HG02678 (cell line): Measurements from ENCODE around the gene CFAP73.
A peak's percentile ranks its signal among the peaks of the same experiment; 100 is the strongest.

Experiments used
- ATAC-seq: cut with Tn5 transposase; IDR thresholded peaks from one replicate; pipeline ENCODE4 v1.9.1; 2021; ENCODE audit warnings: mild to moderate bottlenecking, moderate library complexity; ENCODE audit not compliant: unreplicated experiment

The CFAP73 gene

GRCh38 chr12:113162102-113163029 is 12.8 kb downstream of the CFAP73 start:
- ATAC-seq, result no peak

DNA sequence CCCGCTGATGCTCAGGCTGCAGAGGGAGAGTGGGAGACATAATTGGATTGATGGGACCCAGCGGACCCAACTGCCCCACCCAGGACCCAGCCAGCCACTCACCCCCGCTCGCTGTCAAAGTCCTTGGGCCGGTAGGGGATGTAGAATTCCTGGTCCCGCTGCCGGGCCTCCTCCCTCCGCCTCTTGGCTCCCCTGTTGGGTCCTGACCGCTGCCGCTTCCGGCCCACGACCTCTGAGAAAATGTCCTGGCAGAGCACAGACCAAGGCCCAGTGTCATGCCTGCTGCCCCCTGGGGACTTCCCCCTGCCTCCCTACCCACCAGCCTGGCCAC is 13.5 kb downstream of the CFAP73 start:
- no peak for ATAC-seq

DNA sequence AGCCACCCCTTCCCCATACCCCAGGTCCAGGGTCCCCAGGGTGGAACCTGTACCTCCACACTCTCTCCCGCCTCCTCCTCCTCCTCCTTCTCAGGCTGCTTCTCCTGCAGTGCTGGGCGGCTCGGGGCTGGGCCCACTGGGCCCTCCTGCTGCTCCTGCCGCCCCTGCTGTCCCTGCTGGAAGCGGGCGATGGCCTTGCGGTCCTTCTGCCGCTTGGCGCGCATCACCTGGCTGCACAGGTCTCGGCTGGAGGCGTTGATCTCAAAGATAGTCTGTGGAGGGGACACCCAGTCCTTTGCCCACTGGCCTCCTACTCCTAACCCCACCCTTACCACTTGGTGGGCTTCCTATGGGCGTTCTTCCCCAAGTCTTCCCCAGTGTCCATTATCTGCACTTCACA is 14.5 kb downstream of the CFAP73 start:
- no peak for ATAC-seq

- ATAC-seq, result no peak
These were observed 16.3 kb downstream of the CFAP73 start for GRCh38 chr12:113165521-113166450.

DNA sequence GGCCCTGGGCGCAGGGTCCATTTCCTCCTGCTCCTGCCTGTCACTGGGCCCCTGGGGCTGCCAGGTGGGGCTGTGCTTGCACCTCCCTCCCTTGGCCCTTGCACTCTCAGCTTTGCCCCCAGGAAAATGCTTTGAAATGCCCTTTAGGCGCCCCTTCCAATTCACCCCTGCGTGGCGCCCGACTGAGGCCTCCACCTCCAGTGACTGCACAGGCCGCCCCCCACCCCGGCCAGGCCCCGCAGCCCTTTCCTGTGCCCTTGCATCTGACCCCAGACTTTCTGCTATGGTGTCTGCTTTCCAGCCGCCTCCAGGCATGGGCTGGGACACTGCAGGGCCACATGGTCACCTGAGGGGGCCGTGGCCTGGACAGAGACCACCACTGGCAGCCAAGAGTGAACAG is 18.3 kb downstream of the CFAP73 start:
- ATAC-seq, result no peak

DNA sequence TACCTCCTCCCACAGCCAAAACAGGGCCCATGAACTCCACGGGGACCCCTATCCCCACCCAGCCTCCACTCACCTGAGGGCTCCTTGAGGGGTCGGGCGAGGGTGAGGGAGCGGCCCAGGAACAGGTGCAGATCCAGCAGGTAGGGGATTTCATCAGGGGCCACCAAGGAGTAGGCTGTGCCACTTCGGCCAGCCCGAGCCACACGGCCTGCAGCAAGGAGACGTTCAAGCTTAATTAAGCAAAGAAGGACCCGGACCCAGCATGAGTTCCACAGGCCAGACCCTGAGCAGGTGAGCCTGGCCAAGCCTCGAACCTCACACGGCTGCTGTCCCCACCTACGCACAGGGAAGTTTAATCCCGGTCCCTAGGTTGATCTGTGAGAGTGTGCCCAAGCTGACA is 20.2 kb downstream of the CFAP73 start:
- ATAC-seq, result no peak

DNA sequence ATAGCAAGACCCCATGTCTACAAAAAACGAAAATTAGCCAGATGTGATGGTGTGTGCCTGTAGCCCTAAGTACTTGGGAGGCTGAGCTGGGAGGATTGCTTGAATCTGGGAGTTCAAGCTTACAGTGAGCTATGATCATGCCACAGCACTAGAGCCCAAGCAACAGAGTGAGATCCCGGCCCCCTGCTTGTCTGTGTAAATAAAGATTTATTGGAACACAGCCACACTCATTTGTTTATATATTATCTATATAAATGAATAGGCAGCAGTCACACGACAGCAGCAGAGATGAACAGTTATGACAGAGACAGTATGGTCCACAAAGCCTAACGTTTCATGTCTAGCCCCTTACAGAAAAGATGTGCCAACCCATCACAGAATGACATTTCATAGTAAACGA is 20.9 kb downstream of the CFAP73 start:
- ATAC-seq, result no peak

DNA sequence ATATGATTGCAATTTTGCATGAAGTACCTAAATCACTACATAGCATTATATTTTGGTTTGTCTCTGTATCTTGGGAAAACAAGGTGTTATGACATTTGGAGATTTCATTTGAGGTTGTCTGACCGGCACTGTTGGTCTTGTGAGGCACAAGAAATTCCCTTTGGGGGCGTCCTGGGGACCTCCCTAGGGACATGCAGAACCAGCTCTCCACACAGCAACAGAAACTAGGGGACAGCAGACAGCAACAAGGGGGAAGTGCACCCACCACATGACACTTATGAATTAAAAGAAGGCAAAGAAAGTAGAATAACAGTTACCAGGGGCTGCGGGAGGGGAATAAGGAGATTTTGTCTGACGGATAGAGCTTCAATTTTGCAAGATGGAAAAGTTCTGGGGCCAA is 21.4 kb downstream of the CFAP73 start:
- ATAC-seq, result no peak

DNA sequence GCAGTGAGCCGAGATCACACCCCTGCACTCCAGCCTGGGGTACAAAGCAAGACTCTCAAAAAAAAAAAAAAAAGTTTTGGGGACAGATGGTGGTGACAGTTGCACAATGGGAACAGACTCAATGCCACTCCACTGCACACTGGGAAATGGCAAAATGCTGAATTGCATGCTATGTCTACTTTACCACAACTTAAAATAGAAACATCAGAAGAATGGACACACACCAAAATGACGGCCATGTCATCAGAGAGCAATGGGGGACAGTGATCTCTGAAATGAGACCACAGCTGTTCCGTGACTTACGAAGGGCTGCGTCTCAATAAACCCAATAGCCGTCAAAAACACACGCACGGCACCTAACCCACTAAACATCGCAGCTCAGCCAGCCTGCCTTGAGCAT is 22.0 kb downstream of the CFAP73 start:
- no peak for ATAC-seq

GRCh38 chr12:113172185-113172584 is 22.7 kb downstream of the CFAP73 start:
- no peak for ATAC-seq

DNA sequence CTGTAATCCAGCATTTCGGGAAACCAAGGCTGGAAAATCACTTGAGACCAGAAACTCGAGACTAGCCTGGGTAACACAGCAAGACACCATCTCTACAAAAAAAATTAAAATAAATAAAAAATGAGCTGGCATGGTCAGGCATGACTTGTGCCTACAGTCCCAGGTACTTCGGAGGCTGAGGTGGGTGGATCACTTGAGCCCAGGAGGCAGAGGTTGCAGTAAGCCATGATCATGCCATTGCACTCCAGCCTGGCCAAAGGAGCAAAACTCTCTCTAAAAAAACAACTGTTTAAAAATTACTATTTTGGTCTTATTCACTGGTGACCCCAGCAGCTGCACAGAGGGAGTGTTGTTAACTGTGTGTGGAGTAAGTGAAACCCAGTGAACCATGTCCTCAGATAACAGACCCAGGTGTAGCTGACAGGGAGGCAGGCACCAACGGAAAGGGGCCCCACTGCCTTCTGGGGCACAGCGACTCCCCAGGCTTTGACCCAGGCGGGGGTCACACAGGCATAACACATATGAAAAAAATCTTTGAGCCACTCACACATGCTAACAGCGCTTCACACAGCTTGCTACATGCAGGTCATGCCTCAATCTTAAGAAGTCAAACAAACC is 23.7 kb downstream of the CFAP73 start:
- peak; percentile 86 for ATAC-seq

DNA sequence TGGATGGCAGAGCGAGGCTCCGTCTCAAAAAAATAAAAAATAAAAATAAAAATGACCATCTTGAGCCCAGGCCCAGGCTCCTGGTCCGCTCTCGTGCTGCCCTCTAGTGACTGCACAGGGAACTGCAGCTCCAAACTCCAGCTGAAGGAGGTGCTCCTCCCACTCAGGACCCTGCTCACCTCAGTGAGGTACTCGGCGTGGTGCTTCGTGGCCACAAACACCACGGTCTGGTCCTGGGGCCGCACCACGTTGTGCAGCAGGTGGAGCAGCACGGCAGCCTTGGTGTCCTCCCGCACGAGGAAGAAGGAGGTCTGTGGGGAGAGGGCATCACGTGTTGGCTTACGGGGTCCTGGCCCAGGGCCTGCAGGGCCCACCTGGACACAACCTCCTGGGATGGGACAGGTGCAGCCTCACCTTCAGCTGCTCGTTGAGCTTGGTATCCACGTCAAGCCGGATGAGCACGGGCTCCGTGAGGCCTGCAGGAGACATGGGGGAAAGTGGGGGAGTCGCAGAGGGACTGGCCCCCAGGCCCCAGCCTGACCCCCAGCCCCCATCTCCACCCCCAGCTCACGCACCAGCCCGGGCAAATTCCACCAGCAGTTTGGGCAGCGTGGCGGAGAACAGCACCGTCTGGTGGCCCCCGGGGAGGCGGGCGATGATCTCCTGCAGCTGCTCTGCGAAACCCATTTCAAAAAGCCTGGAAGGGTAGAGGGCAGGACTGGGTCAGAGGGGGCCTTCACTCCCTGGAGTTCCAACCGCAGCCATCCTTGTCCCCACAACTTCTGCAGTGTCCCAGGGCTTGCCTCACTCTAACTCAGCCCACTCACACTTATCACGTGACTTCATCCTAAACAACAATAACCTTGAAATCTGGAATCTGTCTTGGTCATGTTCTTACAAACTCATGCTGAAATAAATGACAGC is 25.2 kb downstream of the CFAP73 start:
- ATAC-seq, result peak; percentile 41

DNA sequence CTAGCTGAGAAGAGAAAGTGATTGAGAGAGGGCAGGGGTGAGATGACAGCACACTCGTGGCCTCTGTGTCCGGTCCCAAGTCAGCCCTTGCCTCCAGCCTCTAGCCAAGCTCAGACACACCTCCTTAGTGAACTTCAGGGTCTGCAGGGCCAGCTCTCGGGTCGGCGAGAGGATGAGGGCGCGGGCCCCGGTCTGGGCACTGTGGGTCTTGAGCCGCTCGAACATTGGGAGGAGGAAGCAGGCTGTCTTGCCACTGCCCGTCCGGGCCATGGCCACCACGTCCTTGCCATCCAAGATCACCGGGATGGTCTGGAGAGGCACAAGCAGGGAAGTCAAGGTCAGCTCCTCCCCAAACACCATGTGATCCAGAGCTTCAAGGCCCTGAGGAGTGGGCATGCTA is 29.5 kb downstream of the CFAP73 start:
- ATAC-seq, result no peak

GRCh38 chr12:113180333-113180732 is 30.8 kb downstream of the CFAP73 start:
- no peak for ATAC-seq

- no peak for ATAC-seq
These were observed 32.5 kb downstream of the CFAP73 start for GRCh38 chr12:113181975-113182374.

DNA sequence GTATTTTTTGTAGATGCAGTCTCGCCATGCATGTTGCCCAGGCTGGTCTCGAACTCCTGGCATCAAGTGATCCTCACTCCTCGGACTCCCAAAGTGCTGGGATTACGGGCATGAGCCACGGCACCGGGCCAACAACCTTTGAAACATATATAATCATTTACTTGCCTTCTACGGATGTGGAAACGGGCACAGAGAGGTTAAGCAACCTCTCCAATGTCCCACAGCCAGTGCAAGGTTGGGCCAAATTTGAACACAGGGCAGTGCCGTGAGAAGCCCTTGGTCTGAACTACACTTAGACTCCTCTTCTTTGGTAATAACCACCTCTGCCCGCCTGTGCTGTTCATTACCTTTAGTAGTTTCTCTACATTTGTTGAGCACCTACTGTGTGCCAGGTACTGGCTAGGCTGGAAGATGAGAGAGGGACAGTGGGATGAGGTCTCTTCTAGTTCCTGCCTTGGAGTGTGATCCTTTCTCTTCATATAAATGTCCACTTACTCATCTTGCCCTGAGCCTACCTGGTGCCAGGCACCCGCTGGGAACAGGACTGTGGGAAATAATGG is 33.6 kb downstream of the CFAP73 start:
- ATAC-seq, result no peak

DNA sequence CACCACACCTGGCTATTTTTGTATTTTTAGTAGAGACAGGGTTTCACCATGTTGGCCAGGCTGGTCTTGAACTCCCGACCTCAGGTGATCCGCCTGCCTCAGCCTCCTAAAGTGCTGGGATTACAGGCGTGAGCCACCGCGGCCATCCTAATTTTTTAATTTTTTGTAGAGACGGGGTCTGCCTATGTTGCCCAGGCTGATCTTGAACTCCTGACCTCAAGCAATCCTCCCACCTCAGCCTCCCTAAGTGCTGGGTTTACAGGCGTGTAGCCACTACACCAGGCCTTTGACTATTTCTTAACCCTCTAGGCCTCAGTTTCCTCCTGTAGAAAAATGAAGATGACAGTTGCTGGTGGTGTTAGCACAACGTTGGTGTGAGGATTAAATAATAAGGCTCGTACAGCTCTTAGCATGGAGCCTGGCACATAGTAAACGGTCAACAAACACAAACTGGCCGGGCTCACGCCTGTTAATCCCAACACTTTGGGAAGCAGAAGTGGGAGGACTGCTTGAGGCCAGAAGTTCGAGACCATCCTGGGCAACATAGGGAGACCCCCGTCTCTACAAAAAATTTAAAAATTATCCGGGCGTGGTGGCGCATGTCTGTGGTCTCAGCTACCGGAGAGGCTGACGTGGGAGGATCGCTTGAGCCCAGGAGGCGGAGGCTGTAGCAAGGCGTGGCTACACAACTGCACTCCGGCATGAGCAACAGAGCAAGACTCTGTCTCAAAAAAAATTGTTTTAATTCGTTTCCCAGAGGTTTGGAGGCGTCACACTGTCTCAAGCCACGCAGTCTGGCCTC is 34.8 kb downstream of the CFAP73 start:
- ATAC-seq, result peak; percentile 49

DNA sequence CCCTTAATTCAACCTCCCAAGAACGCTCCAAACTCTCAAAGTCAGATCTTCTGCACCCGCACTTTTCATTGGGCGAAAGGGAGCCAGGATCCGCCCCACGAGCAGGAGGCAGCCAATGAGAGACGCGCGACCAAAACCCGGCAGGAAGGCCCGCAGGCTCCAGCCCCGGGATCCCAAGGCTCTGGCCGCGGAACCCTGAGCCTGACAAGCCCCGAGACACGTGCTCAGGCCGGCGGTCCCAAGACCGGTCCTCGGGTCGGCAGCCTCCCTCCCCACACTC is 35.3 kb downstream of the CFAP73 start:
- peak; percentile 81 for ATAC-seq

- ATAC-seq, result peak; percentile 47
These were observed 35.9 kb downstream of the CFAP73 start, which contains the start of the genes DDX54 and RITA1 for GRCh38 chr12:113185180-113186032. Gene DDX54, minus strand, starts transcription at chr12:113185478. Its CDS starts 27 bp downstream, at chr12:113185451. Gene RITA1, plus strand, starts transcription at chr12:113185721. Its CDS starts 1,026 bp downstream, at chr12:113186747.
